Pancreas (tissue), 10 donors: ENCODE data around the gene NKD1. TPM values are rescaled to one million over a fixed set of nuclear protein-coding genes. Genes with fewer than 3 reads are reported as not detected.

Source experiments
- ATAC-seq, 4 donors: fragments of 200-7000 bp; cut with Tn5 transposase; one replicate each; pipeline versions ENCODE4 v1.8.0 to v1.9.1; 2020; ENCODE audit warnings: mild to moderate bottlenecking in 4 of 4, moderate library complexity in 4 of 4
- DNase-seq, 6 donors: peaks; one replicate each; pipeline ENCODE4 v3.0.0-alpha.2; 2020
- FAIRE-seq: peaks from 2 replicates; lab custom pipeline; 2012; peaks lifted over from hg19 to GRCh38; lab: Jason Lieb, UNC
- H3K27ac ChIP-seq, 4 donors: fragments of 200-600 bp; sonication (generic); 1 replicate in 3 of 4; 2 replicates in 1 of 4; pipeline versions ENCODE4 v1.5.0 to v1.8.0; 2020
- H3K27me3 ChIP-seq, 4 donors: fragments of 200-600 bp; one replicate each; pipeline ENCODE4 v1.8.0; 2021
- H3K36me3 ChIP-seq, 3 donors: fragments of 200-600 bp; sonication (generic) in 1 of 3; one replicate each; pipeline versions ENCODE4 v1.5.0 to v1.8.0; 2020 to 2021
- H3K4me1 ChIP-seq, 3 donors: fragments of 200-600 bp; one replicate each; pipeline ENCODE4 v1.8.0; 2021
- H3K4me3 ChIP-seq, 4 donors: fragments of 200-600 bp; sonication (generic) in 2 of 4; one replicate each; pipeline versions ENCODE4 v1.5.0 to v1.8.0; 2020 to 2021
- H3K9me3 ChIP-seq, 4 donors: fragments of 200-600 bp; one replicate each; pipeline ENCODE4 v1.8.0; 2021
- CTCF ChIP-seq, 4 donors: fragments of 200-600 bp; sonication (generic) in 3 of 4; IDR thresholded peaks; one replicate each; pipeline versions ENCODE4 v1.5.0 to v1.8.0; 2021; ENCODE audit warnings: antibody characterized with exemption in 4 of 4
- WGBS, 2 donors: extraction: QIAGEN DNeasy Blood & Tissue Kit; methylation state at CpG; one replicate each; pipeline ENCODE4 v1.1.7; 2013; 5-methylcytosine and 5-hydroxymethylcytosine counted together
- intact Hi-C, 3 donors: fragments of 100-400 bp; cut with DNase I; formaldehyde crosslinking; loops; one replicate each; pipeline versions ENCODE4 v1.11.1 to v1.14.2; 2022
- polyA plus RNA-seq, 2 donors: library from polyadenylated mRNA; stranded (reverse); fragments of 200-250 nt; gene quantifications; one replicate each; pipeline ENCODE4 v1.2.3, GENCODE V29; 2013
- total RNA-seq, 6 donors: library from RNA; stranded (reverse); fragmentation: NEBNext Ultra II Directional in 4 of 6; extraction: Animal tissue kit (Norgen Biotek cat#: 25700) in 4 of 6; gene quantifications; one replicate each; pipeline versions ENCODE4 v1.2.1 to v1.2.4, GENCODE V29; 2021 to 2023
- donor health status: healthy with polysubstance abuse.
- donor health status: DM: no; HTN: no; CAD: no; lungs with moderate emphysema.
- donor health status: DM: no; HTN: no; CAD: no.
- donor health status: control.
- donor health status: control.
- donor health status: Bipolar disorder and iron deficiency.
- donor health status: DM: yes; HTN: yes; CAD: no.
- donor health status: DM: no; HTN: no; CAD: no.
- donor health status: DM: no; HTN: no; CAD: no.
- donor health status: DM: yes; HTN: yes; CAD: no.

NKD1 gene
- total and polyA plus RNA-seq, 8 donors: 0.45 to 5.8 (median 4.4) TPM

DNA sequence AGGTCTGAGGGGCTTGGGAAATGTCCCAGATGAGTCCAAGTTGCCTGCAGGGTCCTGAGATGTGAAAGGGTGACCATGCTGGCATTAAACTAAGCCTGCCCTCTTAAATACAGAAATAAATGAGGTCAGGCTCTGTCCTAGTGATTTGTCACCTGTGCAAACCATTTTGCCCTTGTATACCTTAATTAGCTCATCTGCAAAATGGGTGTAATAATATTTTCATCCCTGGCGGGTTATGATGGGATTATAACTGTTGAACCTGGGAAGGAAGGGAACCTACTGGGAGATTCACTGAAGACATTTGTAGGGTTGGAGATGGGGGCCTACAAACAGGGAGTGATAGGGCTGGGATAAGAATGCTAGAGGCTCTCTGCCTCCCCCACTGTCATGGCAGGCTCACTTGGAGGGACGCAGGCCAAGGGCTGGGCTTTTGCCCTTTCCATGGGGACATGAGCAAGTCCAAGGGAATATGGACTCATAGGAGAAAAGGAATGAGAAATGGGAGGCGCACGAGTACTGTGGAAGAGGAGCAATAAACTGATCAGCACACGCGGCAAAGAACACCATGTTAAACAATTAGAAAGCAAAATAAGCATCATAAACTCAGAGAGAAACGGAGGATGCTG is 4.4 kb downstream of the NKD1 start:
- DNase-seq (no peak), FAIRE-seq (no peak), ATAC-seq (no peak)
- 96 to 97% methylated on average over 7 of the region's 7 CpGs for WGBS, 2 donors
- TF ChIP-seq CTCF (IDR thresholded peaks at IDR 0.05): no peak
- Histone ChIP-seq H3K27ac (no peak overlapping the region), H3K4me1 (no peaks in the 10 kb centered on the region), H3K36me3 (no peaks in the 10 kb centered on the region), H3K4me3 (no peak overlapping the region), H3K27me3 (no peaks in the 10 kb centered on the region), H3K9me3 (no peaks in the 10 kb centered on the region)
- intact Hi-C loops: no loop called here

DNA sequence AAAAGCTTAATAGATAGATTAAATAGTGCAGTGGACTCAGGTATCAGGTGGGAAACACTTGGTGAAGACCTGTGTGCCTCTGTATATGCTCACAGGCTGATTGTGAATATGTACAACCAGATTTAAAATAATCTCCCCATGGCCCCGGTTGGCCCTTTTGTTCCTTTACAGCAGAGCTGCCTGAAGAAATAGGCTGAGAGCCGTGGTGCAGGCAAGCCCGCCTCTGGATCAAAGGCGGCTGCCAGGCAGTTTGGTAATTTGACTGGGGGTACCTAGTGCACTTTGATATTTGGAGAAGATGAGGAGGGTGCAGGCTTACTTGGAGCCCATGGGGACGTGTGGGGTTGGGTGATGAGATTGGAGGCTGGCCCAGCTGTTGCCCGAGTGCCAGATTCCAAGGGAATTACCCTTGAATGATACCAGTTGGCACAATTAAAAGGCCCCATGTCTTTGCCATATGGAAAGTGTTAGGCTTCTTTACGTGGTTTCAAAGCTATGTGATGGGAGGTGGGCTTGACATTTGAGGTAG is 5.0 kb downstream of the NKD1 start:
- ATAC-seq (no peak), FAIRE-seq (no peak), DNase-seq (no peak)
- H3K36me3 ChIP-seq: no peaks in the 10 kb centered on the region
- H3K4me1 ChIP-seq: no peaks in the 10 kb centered on the region
- intact Hi-C loops: no loop called here
- H3K9me3 ChIP-seq: no peaks in the 10 kb centered on the region
- TF ChIP-seq CTCF (IDR thresholded peaks at IDR 0.05): no peak
- H3K27me3 ChIP-seq: no peaks in the 10 kb centered on the region
- WGBS, 2 donors: 77 to 79% methylated on average over 7 of the region's 7 CpGs
- H3K27ac ChIP-seq: no peak overlapping the region
- H3K4me3 ChIP-seq: no peak overlapping the region

- no peak overlapping the region for H3K4me3 ChIP-seq
- ATAC-seq (no peak), DNase-seq (no peak), FAIRE-seq (no peak)
- no peaks in the 10 kb centered on the region for H3K36me3 ChIP-seq
- H3K27ac ChIP-seq: no peak overlapping the region
- no peaks in the 10 kb centered on the region for H3K4me1 ChIP-seq
- no peak for TF ChIP-seq CTCF (IDR thresholded peaks at IDR 0.05)
- H3K27me3 ChIP-seq: no peaks in the 10 kb centered on the region
- H3K9me3 ChIP-seq: no peaks in the 10 kb centered on the region
- intact Hi-C loops: no loop called here
- WGBS, 2 donors: 91 to 92% methylated on average over 7 of the region's 7 CpGs
Observed at GRCh38 chr16:50553731-50554360, 5.7 kb downstream of the NKD1 start.

- no peaks in the 10 kb centered on the region for H3K27me3 ChIP-seq
- H3K27ac ChIP-seq: no peak overlapping the region
- DNase-seq (no peak), FAIRE-seq (no peak), ATAC-seq (no peak)
- no peak for TF ChIP-seq CTCF (IDR thresholded peaks at IDR 0.05)
- intact Hi-C loops: no loop called here
- no peaks in the 10 kb centered on the region for H3K9me3 ChIP-seq
- no peak overlapping the region for H3K4me3 ChIP-seq
- 93% methylated on average over 10 of the region's 10 CpGs for WGBS, 2 donors
- H3K36me3 ChIP-seq: no peaks in the 10 kb centered on the region
- H3K4me1 ChIP-seq: no peaks in the 10 kb centered on the region
Observed at GRCh38 chr16:50555269-50555875, 7.2 kb downstream of the NKD1 start.
